Measurements from ENCODE around the gene MLXIP. TPM values are rescaled to one million over a fixed set of nuclear protein-coding genes. Genes with fewer than 3 reads are reported as not detected.

Gene MLXIP
- total and polyA plus RNA-seq, 9 of the 15 experiments (the other 6 are each of a cell fraction or from before 2014, with no cell fraction given) = 2.2 to 66.3 (median 18.1) TPM

- TF ChIP-seq ARID4B (CRISPR knock-in tag; IDR thresholded peaks at IDR 0.05) (peak; percentile 83), ZNF324 (CRISPR knock-in tag; IDR thresholded peaks at IDR 0.05) (no peak), RUNX1 (IDR thresholded peaks at IDR 0.05; ENCODE audit: low read depth) (no peak), GABPB2 (CRISPR knock-in tag; conservative IDR thresholded peaks at IDR 0.05) (no peak), CREB5 (CRISPR knock-in tag; IDR thresholded peaks at IDR 0.05) (no peak), REST (IDR thresholded peaks at IDR 0.05; ENCODE audit: borderline replicate concordance) (no peak), REST (CRISPR knock-in tag; IDR thresholded peaks at IDR 0.05; ENCODE audit: low read depth) (0 out of 2 replicates have a peak, but pooled peaks have one; percentile 17), PTBP1 (IDR thresholded peaks at IDR 0.05; ENCODE audit: low read depth, low read length) (no peak), FUS (optimal IDR thresholded peaks at IDR 0.05; ENCODE audit: low read depth, low read length) (no peak), FOXP1 (CRISPR knock-in tag; IDR thresholded peaks at IDR 0.05) (peak; percentile 72; the same call in 1 of the 2 replicates), MXI1 (IDR thresholded peaks at IDR 0.05; ENCODE audit: low read depth, low read length) (no peak), CCNT2 (IDR thresholded peaks at IDR 0.05; ENCODE audit: borderline replicate concordance, extremely low read depth, insufficient read length, low read depth, low read length) (no peak), KLF1 (tag; IDR thresholded peaks at IDR 0.05) (no peak)
Measured at GRCh38 chr12:122079033-122079531, 526 bp downstream of the MLXIP start (continued).

Measured in K562 (cell line).